ENCODE measurements around the gene SHB.

SHB gene

GRCh38 chr9:37876376-37876775, 192.7 kb downstream of the SHB start:
- no peak for DNase-seq

- no peak for DNase-seq
These were observed 195.1 kb downstream of the SHB start for GRCh38 chr9:37873955-37874354.

- no peak for DNase-seq
These were observed 198.2 kb downstream of the SHB start for GRCh38 chr9:37870799-37871176.

DNA sequence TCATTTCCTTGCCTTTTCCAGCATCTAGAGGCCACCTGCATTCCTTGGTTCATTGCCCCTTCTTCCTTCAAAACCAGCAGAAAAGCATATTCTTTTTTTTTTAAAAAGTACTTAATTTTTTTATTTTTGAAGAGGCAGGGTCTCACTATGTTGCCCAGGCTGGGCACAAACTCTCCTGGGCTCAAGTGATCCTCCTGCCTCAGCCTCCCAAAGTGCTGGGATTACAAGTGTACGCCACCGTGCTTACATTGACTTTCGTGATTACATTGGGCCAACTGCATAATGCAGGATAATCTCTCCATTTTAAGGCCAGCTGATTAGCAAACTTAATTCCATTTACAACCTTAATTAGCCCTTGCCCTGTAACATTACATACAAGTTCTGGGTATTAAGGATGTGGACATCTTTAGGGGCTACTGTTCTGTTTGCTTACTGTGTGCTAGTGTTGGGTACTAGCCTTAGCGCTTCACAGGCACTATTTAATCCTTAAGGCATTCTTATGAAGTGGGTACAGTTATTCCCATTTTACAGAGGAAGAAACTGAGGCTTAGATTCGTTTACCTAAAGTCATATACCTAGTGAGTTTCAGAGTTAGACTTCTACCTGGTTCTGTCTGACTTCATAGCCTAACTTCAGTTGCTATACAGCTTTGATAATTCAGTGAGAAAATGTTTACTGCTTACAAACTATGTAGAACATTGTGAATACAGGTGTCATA, 198.8 kb downstream of the SHB start:
- DNase-seq: no peak
